HepG2 (cell line): ENCODE results near the gene COMMD1. TPM values are rescaled to one million over a fixed set of nuclear protein-coding genes. Genes with fewer than 3 reads are reported as not detected.

Experiments used
- ARID4A ChIP-seq: sonication (generic); formaldehyde crosslinking; IDR thresholded peaks from 2 replicates; pipeline ENCODE4 v1.5.0; 2020; ENCODE audit warnings: mild to moderate bottlenecking, missing genetic modification reagents, borderline replicate concordance
- CC2D1A ChIP-seq: sonication (generic); formaldehyde crosslinking; IDR thresholded peaks from 2 replicates; pipeline ENCODE4 v1.8.1; 2023; ENCODE audit warnings: mild to moderate bottlenecking, missing genetic modification reagents
- HMG20B ChIP-seq: conservative IDR thresholded peaks from 2 replicates; pipeline ENCODE4 v1.6.1; 2016; ENCODE audit warnings: missing genetic modification reagents, missing compliant biosample characterization
- IKZF5 ChIP-seq: IDR thresholded peaks from 2 replicates; pipeline ENCODE4 v1.6.1; 2018; ENCODE audit warnings: missing genetic modification reagents, mild to moderate bottlenecking, missing compliant biosample characterization
- LBX2 ChIP-seq: sonication (generic); formaldehyde crosslinking; IDR thresholded peaks from 2 replicates; pipeline ENCODE4 v1.5.0; 2020; ENCODE audit warnings: missing genetic modification reagents, mild to moderate bottlenecking, borderline replicate concordance
- NCOR1 ChIP-seq: fragments of 200-600 bp; sonication (generic); IDR thresholded peaks from 2 replicates; pipeline ENCODE4 v1.7.0; 2017; ENCODE audit warnings: antibody characterized with exemption, low read length, borderline replicate concordance
- PHB2 ChIP-seq: fragments of 450-650 bp; IDR thresholded peaks from 2 replicates; pipeline ENCODE4 v1.6.1; 2018; ENCODE audit not compliant: partially characterized antibody
- REL ChIP-seq: sonication (generic); formaldehyde crosslinking; conservative IDR thresholded peaks from 2 replicates; pipeline ENCODE4 v1.8.0; 2022; ENCODE audit warnings: mild to moderate bottlenecking, missing genetic modification reagents, moderate library complexity
- RELA ChIP-seq: sonication (generic); formaldehyde crosslinking; IDR thresholded peaks from 2 replicates; pipeline ENCODE4 v1.4.0; 2020; ENCODE audit warnings: missing genetic modification reagents
- REPIN1 ChIP-seq: sonication (generic); formaldehyde crosslinking; IDR thresholded peaks from 2 replicates; pipeline ENCODE4 v1.8.0; 2022; ENCODE audit warnings: missing genetic modification reagents, low read depth, mild to moderate bottlenecking, borderline replicate concordance
- SIN3A ChIP-seq: IDR thresholded peaks from 2 replicates; pipeline ENCODE4 v1.6.1; 2011; ENCODE audit warnings: low read depth, mild to moderate bottlenecking, control low read depth, low read length, borderline replicate concordance
- SRF ChIP-seq: IDR thresholded peaks from 2 replicates; pipeline ENCODE4 v1.6.1; 2011; ENCODE audit warnings: mild to moderate bottlenecking, low read depth, low read length, moderate library complexity
- ZFP36L1 ChIP-seq: sonication (generic); formaldehyde crosslinking; IDR thresholded peaks from 2 replicates; pipeline ENCODE4 v1.8.0; 2022; ENCODE audit warnings: mild to moderate bottlenecking, missing genetic modification reagents, moderate library complexity
- ZNF138 ChIP-seq: sonication (generic); formaldehyde crosslinking; IDR thresholded peaks from 2 replicates; pipeline ENCODE4 v1.5.0; 2020; ENCODE audit warnings: mild to moderate bottlenecking, low read depth, missing genetic modification reagents
- polyA plus RNA-seq, 8 experiments: library from polyadenylated mRNA; depleted of rRNA in 3 of 8; stranded (reverse) in 7 of 8; unstranded in 1 of 8; fragments of >200 nt; fragmentation: Illumina TruSeq in 4 of 8; extraction: Trizol in 4 of 8; gene quantifications; 2 replicates each; pipeline versions ENCODE4 v1.2.1 to v1.2.3, GENCODE V29; 2011 to 2016; ENCODE audit warnings: low read depth in 4 of 8, missing spikeins in 1 of 8, mixed read lengths in 1 of 8; ENCODE audit not compliant: insufficient read depth in 1 of 8
- total RNA-seq, 5 experiments: library from RNA; depleted of rRNA; stranded (reverse); fragments of >200 nt; fragmentation: Illumina TruSeq; extraction: Trizol; gene quantifications; 2 replicates each; pipeline ENCODE4 v1.2.3, GENCODE V29; 2016; ENCODE audit warnings: low read depth in 1 of 5
- TF ChIP-seq, protein P1 (sequence below): sonication (generic); formaldehyde crosslinking; IDR thresholded peaks from 2 replicates; pipeline ENCODE4 v1.4.0; 2020; ENCODE audit warnings: missing genetic modification reagents
- TF ChIP-seq, protein P2 (sequence below): IDR thresholded peaks from 2 replicates; pipeline ENCODE4 v1.6.1; 2016; ENCODE audit warnings: missing biosample characterization, missing genetic modification reagents, low read depth
- TF ChIP-seq, protein P3 (sequence below): sonication (generic); formaldehyde crosslinking; IDR thresholded peaks from 2 replicates; pipeline ENCODE4 v1.5.1; 2020; ENCODE audit warnings: missing genetic modification reagents, mild to moderate bottlenecking, borderline replicate concordance

Gene COMMD1
- total and polyA plus RNA-seq, 2 of the 13 experiments (the other 11 are each of a cell fraction or from before 2014, with no cell fraction given): 25.7 to 105 TPM

GRCh38 chr2:61888267-61889055 is 17.0 kb upstream of the COMMD1 start, which contains the start of gene CCT4 (continued):
- peak; percentile 58; the same call in 1 of the 2 replicates for TF ChIP-seq LBX2 (CRISPR knock-in tag)
- no peak; the same call in 1 of the 2 replicates for TF ChIP-seq RELA (CRISPR knock-in tag)
- TF ChIP-seq, protein P1, sequence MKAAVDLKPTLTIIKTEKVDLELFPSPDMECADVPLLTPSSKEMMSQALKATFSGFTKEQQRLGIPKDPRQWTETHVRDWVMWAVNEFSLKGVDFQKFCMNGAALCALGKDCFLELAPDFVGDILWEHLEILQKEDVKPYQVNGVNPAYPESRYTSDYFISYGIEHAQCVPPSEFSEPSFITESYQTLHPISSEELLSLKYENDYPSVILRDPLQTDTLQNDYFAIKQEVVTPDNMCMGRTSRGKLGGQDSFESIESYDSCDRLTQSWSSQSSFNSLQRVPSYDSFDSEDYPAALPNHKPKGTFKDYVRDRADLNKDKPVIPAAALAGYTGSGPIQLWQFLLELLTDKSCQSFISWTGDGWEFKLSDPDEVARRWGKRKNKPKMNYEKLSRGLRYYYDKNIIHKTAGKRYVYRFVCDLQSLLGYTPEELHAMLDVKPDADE (CRISPR knock-in tag): peak; percentile 97
- TF ChIP-seq CC2D1A: peak; percentile 64; the same call in 1 of the 2 replicates
- TF ChIP-seq HMG20B (CRISPR knock-in tag): 0 out of 2 replicates have a peak, but pooled peaks have one; percentile 34
- TF ChIP-seq PHB2: no peak
- TF ChIP-seq SIN3A: peak; percentile 69
- peak; percentile 93 for TF ChIP-seq IKZF5 (CRISPR knock-in tag)
- TF ChIP-seq ZFP36L1: peak; percentile 94
- TF ChIP-seq REL: peak; percentile 96
- peak; percentile 97 for TF ChIP-seq ARID4A (CRISPR knock-in tag)
- TF ChIP-seq, protein P2, sequence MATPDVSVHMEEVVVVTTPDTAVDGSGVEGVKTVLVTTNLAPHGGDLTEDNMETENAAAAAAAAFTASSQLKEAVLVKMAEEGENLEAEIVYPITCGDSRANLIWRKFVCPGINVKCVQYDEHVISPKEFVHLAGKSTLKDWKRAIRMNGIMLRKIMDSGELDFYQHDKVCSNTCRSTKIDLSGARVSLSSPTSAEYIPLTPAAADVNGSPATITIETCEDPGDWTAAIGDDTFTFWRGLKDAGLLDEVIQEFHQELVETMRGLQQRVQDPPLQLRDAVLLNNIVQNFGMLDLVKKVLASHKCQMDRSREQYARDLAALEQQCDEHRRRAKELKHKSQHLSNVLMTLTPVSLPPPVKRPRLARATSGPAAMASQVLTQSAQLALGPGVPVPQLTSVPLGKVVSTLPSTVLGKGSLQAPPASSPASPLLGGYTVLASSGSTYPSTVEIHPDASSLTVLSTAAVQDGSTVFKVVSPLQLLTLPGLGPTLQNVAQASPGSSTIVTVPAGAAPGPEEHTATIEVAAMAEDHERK: peak; percentile 65
- TF ChIP-seq SRF: peak; percentile 46; the same call in 1 of the 2 replicates
- TF ChIP-seq, protein P3, sequence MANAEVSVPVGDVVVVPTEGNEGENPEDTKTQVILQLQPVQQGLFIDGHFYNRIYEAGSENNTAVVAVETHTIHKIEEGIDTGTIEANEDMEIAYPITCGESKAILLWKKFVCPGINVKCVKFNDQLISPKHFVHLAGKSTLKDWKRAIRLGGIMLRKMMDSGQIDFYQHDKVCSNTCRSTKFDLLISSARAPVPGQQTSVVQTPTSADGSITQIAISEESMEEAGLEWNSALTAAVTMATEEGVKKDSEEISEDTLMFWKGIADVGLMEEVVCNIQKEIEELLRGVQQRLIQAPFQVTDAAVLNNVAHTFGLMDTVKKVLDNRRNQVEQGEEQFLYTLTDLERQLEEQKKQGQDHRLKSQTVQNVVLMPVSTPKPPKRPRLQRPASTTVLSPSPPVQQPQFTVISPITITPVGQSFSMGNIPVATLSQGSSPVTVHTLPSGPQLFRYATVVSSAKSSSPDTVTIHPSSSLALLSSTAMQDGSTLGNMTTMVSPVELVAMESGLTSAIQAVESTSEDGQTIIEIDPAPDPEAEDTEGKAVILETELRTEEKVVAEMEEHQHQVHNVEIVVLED: peak; percentile 94
- TF ChIP-seq NCOR1: no peak; the same call in 1 of the 2 replicates
- TF ChIP-seq REPIN1 (CRISPR knock-in tag): peak; percentile 89
- peak; percentile 97 for TF ChIP-seq ZNF138
